ES-I3 (cell line): ENCODE measurements around the gene CILP.

Experiments
- H3K36me3 ChIP-seq: 2 replicates; pipeline ENCODE4 v1.6.1; 2013; ENCODE audit warnings: mild to moderate bottlenecking, low read length, control low read depth, moderate library complexity; ENCODE audit not compliant: insufficient read depth
- H3K4me1 ChIP-seq: 2 replicates; pipeline ENCODE4 v1.6.1; 2013; ENCODE audit warnings: mild to moderate bottlenecking, control low read depth, low read length; ENCODE audit not compliant: insufficient read depth
- H3K9ac ChIP-seq: 2 replicates; pipeline ENCODE4 v1.6.1; 2013; ENCODE audit warnings: low read depth, mild to moderate bottlenecking, low read length, moderate library complexity
- H3K9me3 ChIP-seq: 2 replicates; pipeline ENCODE4 v1.6.1; 2013; ENCODE audit warnings: mild to moderate bottlenecking, low read length, moderate library complexity; ENCODE audit not compliant: control insufficient read depth, insufficient read depth

The CILP gene

GRCh38 chr15:65213241-65213640, 2.0 kb upstream of the CILP start:
- H3K4me1 ChIP-seq = peaks cover 6% of the 10 kb centered on the region
- H3K9ac ChIP-seq = no peak overlapping the region
- H3K36me3 ChIP-seq = no peaks in the 10 kb centered on the region
- no peaks in the 10 kb centered on the region for H3K9me3 ChIP-seq

DNA sequence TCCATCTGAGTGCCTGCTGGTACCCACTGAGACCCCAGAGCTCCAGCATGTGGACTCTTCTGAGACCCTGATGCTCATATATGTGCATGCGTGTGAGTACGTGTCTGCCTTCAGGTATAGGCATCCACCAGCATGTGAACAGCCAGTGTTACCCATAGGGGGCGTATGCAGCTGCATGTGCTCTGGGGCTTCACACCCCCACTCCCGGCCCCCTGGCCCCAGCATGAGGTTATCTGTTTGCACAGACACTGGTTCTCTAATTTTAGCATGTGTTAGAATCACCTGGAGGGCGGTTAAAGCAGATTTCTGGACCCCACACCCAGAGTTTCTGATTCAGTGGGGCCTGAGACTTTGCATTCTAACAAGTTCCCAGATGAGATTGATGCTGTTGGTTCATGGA, 824 bp upstream of the CILP start:
- Histone ChIP-seq H3K36me3 (no peaks in the 10 kb centered on the region), H3K9ac (no peak overlapping the region), H3K4me1 (peaks cover 6% of the 10 kb centered on the region), H3K9me3 (no peaks in the 10 kb centered on the region)

GRCh38 chr15:65211482-65211982, 259 bp upstream of the CILP start:
- H3K36me3 ChIP-seq = no peaks in the 10 kb centered on the region
- no peak overlapping the region for H3K9ac ChIP-seq
- peaks cover 6% of the 10 kb centered on the region for H3K4me1 ChIP-seq
- H3K9me3 ChIP-seq = no peaks in the 10 kb centered on the region

GRCh38 chr15:65209701-65210643, 1.3 kb downstream of the CILP start:
- no peaks in the 10 kb centered on the region for H3K36me3 ChIP-seq
- peaks cover 6% of the 10 kb centered on the region for H3K4me1 ChIP-seq
- H3K9ac ChIP-seq = no peak overlapping the region
- no peaks in the 10 kb centered on the region for H3K9me3 ChIP-seq

- H3K9ac ChIP-seq = no peak overlapping the region
These were observed 2.6 kb downstream of the CILP start for GRCh38 chr15:65208647-65209046.

GRCh38 chr15:65207280-65207840, 3.9 kb downstream of the CILP start:
- Histone ChIP-seq H3K9me3 (no peaks in the 10 kb centered on the region), H3K9ac (no peak overlapping the region), H3K4me1 (peaks cover 6% of the 10 kb centered on the region), H3K36me3 (no peaks in the 10 kb centered on the region)

More at GRCh38 chr15:65208647-65209046, 2.6 kb downstream of the CILP start:
- Histone ChIP-seq H3K9me3 (no peaks in the 10 kb centered on the region), H3K36me3 (no peaks in the 10 kb centered on the region), H3K4me1 (peaks cover 6% of the 10 kb centered on the region)

- Histone ChIP-seq H3K9me3 (no peaks in the 10 kb centered on the region), H3K9ac (no peak overlapping the region)
These were observed 4.5 kb downstream of the CILP start for GRCh38 chr15:65206750-65207149.

GRCh38 chr15:65204931-65205660, 6.2 kb downstream of the CILP start:
- no peaks in the 10 kb centered on the region for H3K9me3 ChIP-seq
- H3K36me3 ChIP-seq = no peaks in the 10 kb centered on the region; the same call in 1 of the 2 replicates
- no peaks in the 10 kb centered on the region for H3K4me1 ChIP-seq
- no peak overlapping the region for H3K9ac ChIP-seq

More at GRCh38 chr15:65206750-65207149, 4.5 kb downstream of the CILP start:
- H3K4me1 ChIP-seq = peaks cover 5% of the 10 kb centered on the region
- no peaks in the 10 kb centered on the region; the same call in 1 of the 2 replicates for H3K36me3 ChIP-seq

GRCh38 chr15:65204236-65204930, 6.9 kb downstream of the CILP start:
- H3K9ac ChIP-seq = no peak overlapping the region
- no peaks in the 10 kb centered on the region for H3K9me3 ChIP-seq
- no peaks in the 10 kb centered on the region; the same call in 1 of the 2 replicates for H3K36me3 ChIP-seq
- no peaks in the 10 kb centered on the region for H3K4me1 ChIP-seq

DNA sequence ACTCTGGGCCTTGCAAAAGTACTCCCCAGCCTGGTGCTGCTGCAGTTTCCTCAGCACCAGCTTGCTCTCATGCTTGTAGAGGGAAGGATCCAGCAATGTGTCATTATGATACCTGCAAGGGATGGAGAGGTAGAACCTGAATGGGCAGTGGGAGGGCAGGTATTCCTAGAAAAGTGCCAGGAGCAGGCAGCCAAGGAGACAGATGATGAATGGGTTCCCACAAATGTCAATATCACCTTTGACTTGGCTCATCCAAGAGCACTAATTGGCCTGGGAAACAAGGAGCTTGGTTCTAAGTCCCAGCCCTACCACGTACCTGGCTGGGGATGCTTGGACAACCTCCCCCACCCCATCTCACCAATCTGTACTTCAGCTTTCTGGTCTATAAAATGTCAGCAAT, 9.4 kb downstream of the CILP start:
- Histone ChIP-seq H3K36me3 (no peaks in the 10 kb centered on the region; the same call in 1 of the 2 replicates), H3K4me1 (no peaks in the 10 kb centered on the region), H3K9me3 (no peaks in the 10 kb centered on the region), H3K9ac (no peak overlapping the region)

DNA sequence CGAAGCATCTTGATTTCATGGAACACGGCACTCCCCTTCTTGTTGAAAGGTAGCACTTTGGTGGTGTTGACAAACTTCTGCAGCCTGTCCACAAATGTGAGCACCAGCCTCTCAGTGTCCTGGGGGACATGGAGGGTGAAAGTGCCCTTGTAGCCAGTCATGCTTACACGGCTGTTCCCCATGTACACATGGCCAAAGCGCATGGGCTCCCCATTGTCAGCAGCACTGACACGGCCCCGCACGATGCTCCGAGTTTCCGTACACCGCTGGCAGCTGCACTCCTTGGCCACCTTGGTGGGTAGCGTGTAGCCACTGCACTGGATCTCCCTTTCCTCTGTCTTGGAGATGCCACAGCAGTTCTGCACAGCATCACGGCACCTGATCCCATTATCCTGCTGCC, 12.7 kb downstream of the CILP start:
- Histone ChIP-seq H3K9me3 (no peaks in the 10 kb centered on the region), H3K4me1 (no peaks in the 10 kb centered on the region), H3K9ac (no peak overlapping the region), H3K36me3 (no peaks in the 10 kb centered on the region; the same call in 1 of the 2 replicates)

GRCh38 chr15:65197337-65197645, 14.0 kb downstream of the CILP start:
- no peak overlapping the region for H3K9ac ChIP-seq
- no peaks in the 10 kb centered on the region for H3K4me1 ChIP-seq
- H3K9me3 ChIP-seq = no peaks in the 10 kb centered on the region
- H3K36me3 ChIP-seq = no peaks in the 10 kb centered on the region; the same call in 1 of the 2 replicates

GRCh38 chr15:65196637-65197336, 14.5 kb downstream of the CILP start:
- H3K9me3 ChIP-seq = no peaks in the 10 kb centered on the region
- no peak overlapping the region for H3K9ac ChIP-seq
- H3K4me1 ChIP-seq = no peaks in the 10 kb centered on the region
- H3K36me3 ChIP-seq = no peaks in the 10 kb centered on the region; the same call in 1 of the 2 replicates
